ENCODE data around the gene TSPAN3. TPM values are rescaled to one million over a fixed set of nuclear protein-coding genes. Genes with fewer than 3 reads are reported as not detected.

Gene TSPAN3
- total and polyA plus RNA-seq, 2 donors (not counting 3 experiments of a cell fraction or from before 2014, with no cell fraction given) = 215 to 606 TPM

- Histone ChIP-seq H3K4me2 (ENCODE audit: insufficient read depth, low read length) (no peak overlapping the region), H3K9me1 (replicated peaks; ENCODE audit: control insufficient read depth, extremely low read depth, insufficient read depth, low read length) (no peaks in the 10 kb centered on the region), H3K9me3 (replicated peaks; ENCODE audit: control insufficient read depth, insufficient read depth, low read length) (no peaks in the 10 kb centered on the region), H3K36me3 (ENCODE audit: control insufficient read depth in 2 of 2, extremely low read depth in 1 of 2, insufficient read depth in 2 of 2, low read length in 2 of 2) (peaks cover 0 to 2% of the 10 kb centered on the region in 2 experiments), H4K20me1 (replicated peaks; ENCODE audit: control insufficient read depth, extremely low read depth, insufficient read depth, low read length) (no peaks in the 10 kb centered on the region), H2AFZ (ENCODE audit: low read depth, low read length) (no peak overlapping the region), H3K9ac (replicated peaks; ENCODE audit: extremely low read depth, insufficient read depth, low read length) (no peak overlapping the region), H3K79me2 (ENCODE audit: control insufficient read depth, insufficient read depth, low read length) (no peaks in the 10 kb centered on the region), H3K4me1 (ENCODE audit: control insufficient read depth, extremely low read depth, insufficient read depth, low read length) (no peaks in the 10 kb centered on the region), H3K27me3 (ENCODE audit: control insufficient read depth in 2 of 2, insufficient read depth in 2 of 2, low read length in 2 of 2) (no peaks in the 10 kb centered on the region), H3K27ac (ENCODE audit: insufficient read depth, low read depth, low read length) (no peak overlapping the region), H3K4me3 (replicated peaks in 1 of 3; ENCODE audit: insufficient read depth in 1 of 3, low read depth in 1 of 3, low read length in 3 of 3) (no peak overlapping the region)
- dilution Hi-C loops (cut with MboI; ENCODE audit: extremely low pct_ligation_motif_present, low sequenced_read_pairs) (no loop called here), intact Hi-C loops (cut with micrococcal nuclease) (loop anchor here (2.0 kb wide), 1 partner anchor 37 kb away; the partner anchor contains the start of gene TSPAN3)
- POLR2A ChIA-PET = no interaction called here
- no TSS peak for BruUV-seq (replicated peaks)
- CTCF ChIA-PET = interaction anchor here (0.7 to 3.3 kb wide), 16 partner anchors 10 to 787 kb away, joined by 3 to 37 read pairs (median 4); partner anchors contain the start of gene TSPAN3
- no peak for FAIRE-seq
- no peak for TF ChIP-seq POLR2A (IDR thresholded peaks at IDR 0.05; ENCODE audit: low read depth, low read length)
- peak; percentile 13 for TF ChIP-seq POLR2AphosphoS5 (IDR thresholded peaks at IDR 0.05; ENCODE audit: insufficient read depth, low read depth, low read length)
- DNase-seq (ENCODE audit: low read depth, low spot score) = no peak
Observed at GRCh38 chr15:77033729-77034671, 36.9 kb downstream of the TSPAN3 start.

DNA sequence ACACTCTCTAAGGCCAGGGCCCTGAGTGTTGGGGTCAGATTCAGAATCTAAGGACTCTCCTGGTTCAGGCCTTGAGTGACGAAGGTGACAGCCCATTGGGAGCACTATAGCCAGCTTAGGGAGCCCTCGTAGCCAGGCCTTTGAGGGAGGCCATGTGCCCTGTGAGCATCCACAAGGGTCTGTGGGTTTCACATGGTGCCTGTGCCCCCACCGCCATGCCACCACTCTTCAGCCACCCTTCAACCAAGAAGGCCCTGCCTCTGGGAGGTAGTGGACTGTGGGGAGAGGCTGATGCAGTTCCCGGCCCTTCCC is 37.5 kb downstream of the TSPAN3 start:
- Histone ChIP-seq H2AFZ (ENCODE audit: low read depth, low read length) (no peak overlapping the region), H3K9me1 (replicated peaks; ENCODE audit: control insufficient read depth, extremely low read depth, insufficient read depth, low read length) (no peaks in the 10 kb centered on the region), H3K27me3 (ENCODE audit: control insufficient read depth in 2 of 2, insufficient read depth in 2 of 2, low read length in 2 of 2) (no peaks in the 10 kb centered on the region), H3K4me3 (replicated peaks in 1 of 3; ENCODE audit: insufficient read depth in 1 of 3, low read depth in 1 of 3, low read length in 3 of 3) (no peak overlapping the region), H3K79me2 (ENCODE audit: control insufficient read depth, insufficient read depth, low read length) (no peaks in the 10 kb centered on the region), H3K4me2 (ENCODE audit: insufficient read depth, low read length) (no peak overlapping the region), H3K9me3 (replicated peaks; ENCODE audit: control insufficient read depth, insufficient read depth, low read length) (no peaks in the 10 kb centered on the region), H3K9ac (replicated peaks; ENCODE audit: extremely low read depth, insufficient read depth, low read length) (no peak overlapping the region), H4K20me1 (replicated peaks; ENCODE audit: control insufficient read depth, extremely low read depth, insufficient read depth, low read length) (no peaks in the 10 kb centered on the region), H3K27ac (ENCODE audit: insufficient read depth, low read depth, low read length) (no peak overlapping the region), H3K36me3 (ENCODE audit: control insufficient read depth in 2 of 2, extremely low read depth in 1 of 2, insufficient read depth in 2 of 2, low read length in 2 of 2) (peaks cover 0 to 2% of the 10 kb centered on the region in 2 experiments), H3K4me1 (ENCODE audit: control insufficient read depth, extremely low read depth, insufficient read depth, low read length) (peaks cover 2% of the 10 kb centered on the region)
- no peak for FAIRE-seq
- DNase-seq (ENCODE audit: low read depth, low spot score) = no peak
- CTCF ChIA-PET = interaction anchor here (0.7 to 3.3 kb wide), 4 partner anchors 9 to 510 kb away, joined by 3 to 18 read pairs (median 12); no protein-coding TSS in a partner anchor
- no TSS peak for BruUV-seq (replicated peaks)
- intact Hi-C loops (cut with micrococcal nuclease) = no loop called here
- POLR2A ChIA-PET = no interaction called here
- no peak for TF ChIP-seq POLR2A (IDR thresholded peaks at IDR 0.05; ENCODE audit: low read depth, low read length)
- TF ChIP-seq POLR2AphosphoS5 (IDR thresholded peaks at IDR 0.05; ENCODE audit: insufficient read depth, low read depth, low read length) = no peak
- TF ChIP-seq GATA2 (IDR thresholded peaks at IDR 0.05; ENCODE audit: insufficient read depth, insufficient read length, low read depth, low read length) = no peak
- no peak for TF ChIP-seq MYC (IDR thresholded peaks at IDR 0.05; ENCODE audit: low read depth, low read length)
- no peak for TF ChIP-seq FOS (IDR thresholded peaks at IDR 0.05; ENCODE audit: borderline replicate concordance, insufficient read depth, low read length)
- TF ChIP-seq, protein P1, sequence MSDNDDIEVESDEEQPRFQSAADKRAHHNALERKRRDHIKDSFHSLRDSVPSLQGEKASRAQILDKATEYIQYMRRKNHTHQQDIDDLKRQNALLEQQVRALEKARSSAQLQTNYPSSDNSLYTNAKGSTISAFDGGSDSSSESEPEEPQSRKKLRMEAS (IDR thresholded peaks at IDR 0.05; ENCODE audit: insufficient read depth, insufficient read length) = no peak
- TF ChIP-seq CTCF (IDR thresholded peaks at IDR 0.05; ENCODE audit: extremely low read depth in 1 of 2, insufficient read depth in 1 of 2, low read depth in 1 of 2, low read length in 2 of 2) = no peak
- TF ChIP-seq JUN (IDR thresholded peaks at IDR 0.05; ENCODE audit: borderline replicate concordance, insufficient read depth, insufficient read length, low read depth) = no peak
- no peak for TF ChIP-seq EZH2 (IDR thresholded peaks at IDR 0.05; ENCODE audit: borderline replicate concordance, low read depth, low read length, severe bottlenecking)
- dilution Hi-C loops (cut with MboI; ENCODE audit: extremely low pct_ligation_motif_present, low sequenced_read_pairs) = no loop called here

Measured in endothelial cell of umbilical vein (primary cell).